NCI-H1417 (cell line): ENCODE results near the gene ODF2L.

Source experiments
- DNase-seq, 3 experiments: peaks; one replicate each; lab custom pipeline; 2025; lab: John Stamatoyannopoulos, UW

ODF2L gene

GRCh38 chr1:86317926-86318325 lies 78.2 kb downstream of the ODF2L start:
- DNase-seq, result no peak

GRCh38 chr1:86305731-86306130 lies 90.4 kb downstream of the ODF2L start:
- no peak for DNase-seq

GRCh38 chr1:86303041-86303690 lies 93.0 kb downstream of the ODF2L start:
- no peak for DNase-seq
